ENCODE results near the gene TSPAN15.

GRCh38 chr10:69496352-69497230 lies 45.3 kb downstream of the TSPAN15 start:
- TF ChIP-seq CTCF (conservative IDR thresholded peaks at IDR 0.05; ENCODE audit: low read length) = no peak
- no peak for TF ChIP-seq EZH2phosphoT487 (IDR thresholded peaks at IDR 0.05; ENCODE audit: borderline replicate concordance)
